HG03432 (cell line): Measurements from ENCODE around the gene GPBP1L1.

Experiments used
- ATAC-seq: cut with Tn5 transposase; IDR thresholded peaks from one replicate; pipeline ENCODE4 v1.9.1; 2021; ENCODE audit warnings: mild to moderate bottlenecking, moderate library complexity; ENCODE audit not compliant: unreplicated experiment

GPBP1L1 gene

GRCh38 chr1:45643978-45644377 is 42.4 kb downstream of the GPBP1L1 start:
- no peak for ATAC-seq

GRCh38 chr1:45643321-45643720 is 43.0 kb downstream of the GPBP1L1 start:
- no peak for ATAC-seq

GRCh38 chr1:45640293-45640692 is 46.0 kb downstream of the GPBP1L1 start:
- ATAC-seq, result no peak

DNA sequence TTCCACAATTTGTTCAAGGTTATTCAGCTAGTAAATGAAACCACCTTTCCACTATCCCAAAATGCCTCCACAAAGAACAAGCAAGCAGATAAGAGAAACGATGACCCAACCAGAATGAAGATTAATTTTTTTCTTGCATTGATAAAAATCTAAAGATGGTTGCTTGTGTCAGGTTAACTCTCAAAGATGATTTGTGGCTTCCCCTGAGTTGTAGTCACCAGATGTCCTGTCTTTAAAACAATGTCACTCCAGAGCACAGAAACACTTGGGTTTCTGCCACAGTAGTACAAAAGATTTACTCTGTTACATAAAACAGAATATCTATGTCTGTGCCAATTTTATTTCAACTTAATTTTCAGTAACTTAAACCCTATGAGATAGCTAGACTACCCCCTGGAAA is 51.1 kb downstream of the GPBP1L1 start:
- ATAC-seq, result no peak

GRCh38 chr1:45630429-45630828 is 55.9 kb downstream of the GPBP1L1 start:
- ATAC-seq, result no peak

DNA sequence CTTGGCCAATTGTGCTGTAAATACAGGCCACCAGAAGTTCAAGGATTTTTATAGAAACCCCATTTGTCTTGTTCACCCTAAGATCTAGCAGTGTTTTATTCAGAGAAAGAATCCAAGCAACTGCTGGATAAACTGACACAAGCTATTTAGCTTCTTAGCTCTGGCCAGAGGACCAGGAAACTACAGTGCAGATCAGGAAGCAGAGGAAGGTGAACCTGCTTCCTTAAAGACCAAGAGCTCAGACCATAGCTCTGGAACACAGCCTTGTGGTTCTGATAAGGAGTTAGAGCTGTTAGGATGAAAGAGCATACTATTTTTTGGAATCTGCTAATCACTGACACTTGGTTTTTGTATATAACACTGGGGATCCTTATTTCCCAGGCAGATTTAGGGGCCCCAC is 57.3 kb downstream of the GPBP1L1 start:
- no peak for ATAC-seq

DNA sequence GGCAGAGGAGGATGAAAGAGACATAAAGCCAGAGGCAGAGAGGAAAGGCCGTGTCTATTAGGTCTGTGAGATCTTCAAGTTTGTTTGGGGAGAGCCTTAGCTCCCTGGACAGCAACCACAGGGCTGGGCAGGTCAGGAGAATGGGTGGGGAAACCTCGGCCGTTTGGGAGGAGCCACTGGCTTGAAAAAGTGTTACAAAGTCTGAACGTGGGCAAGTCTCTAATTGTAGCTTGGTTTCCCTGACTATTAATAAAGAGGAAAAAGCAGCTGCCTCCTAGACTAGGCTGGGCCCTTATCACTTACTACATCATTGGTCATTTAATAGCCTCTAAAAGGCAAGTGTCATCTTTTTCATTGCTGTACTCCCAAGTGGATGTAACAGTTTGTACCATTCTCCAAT is 62.4 kb downstream of the GPBP1L1 start, which contains the start of gene CCDC17:
TSS of gene CCDC17 (minus strand) at position 83 of the 400 bp plus-strand sequence. CDS start 145 bp downstream, outside the sequence.
- ATAC-seq, result no peak

DNA sequence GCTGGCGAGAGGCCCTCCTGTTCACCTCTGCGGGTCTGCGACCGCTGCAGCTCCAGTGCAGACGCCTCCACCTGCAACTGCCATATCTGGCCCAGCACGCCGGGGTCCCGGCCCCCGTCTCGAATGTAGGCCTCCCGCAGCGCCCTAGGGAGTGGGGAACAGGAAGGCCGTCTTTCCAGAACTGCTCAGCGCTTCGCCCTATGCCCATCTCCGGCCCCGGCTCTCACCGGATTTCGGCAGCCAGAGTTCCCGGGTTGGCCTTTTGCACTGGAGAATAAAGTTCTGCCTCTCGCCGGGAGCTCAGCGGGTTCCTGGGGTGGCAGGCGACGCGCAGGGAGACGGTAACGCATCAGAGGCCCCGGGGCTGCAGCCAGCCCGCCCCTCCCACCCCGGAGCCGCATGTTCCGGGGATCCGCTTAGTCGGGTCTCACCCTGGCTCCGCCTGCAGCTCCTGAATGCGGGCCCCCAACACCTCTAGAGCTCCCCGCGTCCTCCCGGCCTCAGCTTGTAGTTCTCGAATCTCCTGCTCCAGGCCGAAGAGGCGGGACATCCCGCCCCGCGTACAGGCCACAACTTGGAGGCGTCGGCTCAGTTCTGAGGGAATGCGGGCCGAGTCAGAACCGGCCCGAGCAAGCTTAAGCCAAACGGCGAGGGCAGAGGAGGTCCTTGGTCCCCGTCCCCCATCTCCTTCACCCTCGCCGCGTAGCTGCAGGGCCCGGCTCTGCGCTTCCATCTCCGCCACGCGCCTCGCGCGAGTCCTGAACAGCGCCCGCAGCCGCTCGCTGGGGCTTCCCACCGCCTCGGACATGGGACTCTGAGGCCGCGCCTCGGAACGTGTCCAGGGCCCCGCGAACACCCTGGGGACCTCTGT is 63.6 kb downstream of the GPBP1L1 start:
- ATAC-seq, result no peak

GRCh38 chr1:45621895-45622523 is 64.3 kb downstream of the GPBP1L1 start:
- ATAC-seq, result no peak

GRCh38 chr1:45621501-45621836 is 64.9 kb downstream of the GPBP1L1 start:
- no peak for ATAC-seq

GRCh38 chr1:45620588-45621500 is 65.5 kb downstream of the GPBP1L1 start:
- ATAC-seq, result no peak

GRCh38 chr1:45619149-45619921 is 67.0 kb downstream of the GPBP1L1 start:
- ATAC-seq, result no peak

- ATAC-seq, result no peak
Measured at GRCh38 chr1:45617618-45618017, 68.7 kb downstream of the GPBP1L1 start.

- no peak for ATAC-seq
Measured at GRCh38 chr1:45615885-45616284, 70.4 kb downstream of the GPBP1L1 start.

- ATAC-seq, result no peak
Measured at GRCh38 chr1:45612941-45613579, 73.3 kb downstream of the GPBP1L1 start.

DNA sequence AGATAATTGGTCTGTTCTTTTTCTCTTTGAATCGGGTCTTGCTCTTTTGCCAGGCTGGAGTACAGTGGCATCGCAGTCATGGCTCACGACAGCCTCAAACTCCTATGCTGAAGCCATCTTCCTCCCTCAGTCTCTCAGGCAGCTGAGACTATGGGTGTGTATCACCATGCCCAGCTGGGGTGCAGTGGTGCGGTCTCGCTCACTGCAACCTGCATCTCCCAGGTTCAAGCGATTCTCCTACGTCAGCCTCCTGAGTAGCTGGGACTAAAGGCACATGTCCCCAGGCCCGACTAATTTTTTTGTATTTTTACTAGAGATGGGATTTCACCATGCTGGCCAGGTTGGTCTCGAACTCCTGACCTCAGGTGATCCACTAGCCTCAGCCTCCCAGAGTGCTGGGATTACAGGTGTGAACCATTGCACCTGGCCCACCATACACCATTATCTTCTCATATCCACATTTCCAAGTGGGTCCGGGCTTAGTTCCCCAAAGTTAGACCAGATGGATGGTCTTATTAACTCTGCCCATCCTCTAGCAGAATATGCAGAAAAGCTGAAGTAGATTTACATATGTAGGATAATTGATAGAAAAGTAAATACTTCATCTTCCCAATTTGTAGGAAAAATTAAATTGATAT is 75.6 kb downstream of the GPBP1L1 start:
- ATAC-seq, result no peak

GRCh38 chr1:45608175-45609156 is 77.9 kb downstream of the GPBP1L1 start:
- no peak for ATAC-seq

GRCh38 chr1:45607404-45608074 is 78.8 kb downstream of the GPBP1L1 start:
- ATAC-seq, result no peak
